ENCODE data around the gene LAMB4. TPM values are rescaled to one million over a fixed set of nuclear protein-coding genes. Genes with fewer than 3 reads are reported as not detected.
A peak's percentile ranks its signal among the peaks of the same experiment; 100 is the strongest.

The LAMB4 gene
- polyA plus RNA-seq, 4 donors = 2.9 to 6.1 (median 3.9) TPM

DNA sequence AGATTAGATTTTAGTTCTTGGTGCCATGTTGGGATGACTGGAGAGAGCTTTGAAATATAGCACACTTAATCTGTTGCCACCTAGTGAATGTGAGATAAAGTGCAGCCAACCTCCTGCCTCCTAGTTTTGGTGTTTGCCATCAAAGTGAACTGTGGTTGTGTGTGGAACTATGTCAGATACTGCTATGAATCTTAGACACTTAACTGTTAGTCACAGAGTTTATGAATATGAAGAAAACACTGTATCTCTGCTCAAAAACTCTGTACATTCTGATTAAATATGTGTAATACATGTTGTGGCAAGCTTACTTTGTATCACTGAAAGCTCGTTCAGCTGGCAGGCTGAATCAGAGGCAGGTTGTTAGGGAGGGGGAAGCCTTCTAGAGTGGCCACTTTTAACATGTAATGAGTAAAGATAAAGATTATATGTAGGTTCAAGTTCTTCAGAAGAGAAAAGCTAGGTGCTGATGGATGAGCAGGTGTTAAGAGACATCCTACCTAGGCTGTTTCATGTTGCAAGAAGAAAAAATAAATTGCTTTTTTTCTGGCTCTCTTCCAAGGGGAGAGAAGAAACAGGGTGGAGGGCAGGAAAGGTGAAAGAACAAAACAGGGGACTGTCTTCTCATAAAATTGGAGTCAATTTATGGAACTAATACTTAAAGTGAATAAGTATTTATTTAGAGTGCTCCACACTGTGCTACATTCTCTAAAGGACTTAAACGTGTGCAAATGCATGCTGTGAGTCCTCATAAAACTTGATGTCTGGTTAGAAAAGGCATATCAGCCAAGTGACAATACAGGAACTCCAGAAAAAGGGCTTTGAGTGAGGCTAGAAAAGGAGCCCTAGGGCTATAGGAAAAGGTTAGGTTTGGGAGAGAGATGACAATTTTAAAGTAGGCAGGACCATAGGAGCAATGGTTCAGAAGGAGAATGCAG, 113.1 kb downstream of the LAMB4 start:
- no peak for DNase-seq (ENCODE audit: low read depth in 4 of 4, low spot score in 3 of 4)

DNA sequence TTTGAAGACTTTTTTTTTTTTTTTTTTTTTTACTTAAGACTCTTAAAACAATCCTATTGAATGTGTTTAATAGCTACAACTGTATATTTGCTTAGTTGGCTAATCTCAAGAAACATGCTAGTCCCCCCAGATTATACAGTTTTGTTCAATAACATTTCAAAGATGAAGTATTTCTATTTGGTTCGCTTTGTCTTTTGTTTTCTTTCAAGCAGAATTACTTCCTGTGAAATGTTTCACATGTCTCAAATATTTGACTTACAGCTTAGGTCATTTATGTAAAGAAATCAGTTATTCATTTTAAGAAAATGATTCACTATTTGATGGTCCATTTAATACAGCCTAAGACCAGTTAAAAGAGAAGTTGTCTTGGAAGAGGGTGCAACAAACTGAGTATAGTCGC, 114.4 kb downstream of the LAMB4 start:
- no peak for DNase-seq (ENCODE audit: low read depth in 4 of 4, low spot score in 3 of 4)

DNA sequence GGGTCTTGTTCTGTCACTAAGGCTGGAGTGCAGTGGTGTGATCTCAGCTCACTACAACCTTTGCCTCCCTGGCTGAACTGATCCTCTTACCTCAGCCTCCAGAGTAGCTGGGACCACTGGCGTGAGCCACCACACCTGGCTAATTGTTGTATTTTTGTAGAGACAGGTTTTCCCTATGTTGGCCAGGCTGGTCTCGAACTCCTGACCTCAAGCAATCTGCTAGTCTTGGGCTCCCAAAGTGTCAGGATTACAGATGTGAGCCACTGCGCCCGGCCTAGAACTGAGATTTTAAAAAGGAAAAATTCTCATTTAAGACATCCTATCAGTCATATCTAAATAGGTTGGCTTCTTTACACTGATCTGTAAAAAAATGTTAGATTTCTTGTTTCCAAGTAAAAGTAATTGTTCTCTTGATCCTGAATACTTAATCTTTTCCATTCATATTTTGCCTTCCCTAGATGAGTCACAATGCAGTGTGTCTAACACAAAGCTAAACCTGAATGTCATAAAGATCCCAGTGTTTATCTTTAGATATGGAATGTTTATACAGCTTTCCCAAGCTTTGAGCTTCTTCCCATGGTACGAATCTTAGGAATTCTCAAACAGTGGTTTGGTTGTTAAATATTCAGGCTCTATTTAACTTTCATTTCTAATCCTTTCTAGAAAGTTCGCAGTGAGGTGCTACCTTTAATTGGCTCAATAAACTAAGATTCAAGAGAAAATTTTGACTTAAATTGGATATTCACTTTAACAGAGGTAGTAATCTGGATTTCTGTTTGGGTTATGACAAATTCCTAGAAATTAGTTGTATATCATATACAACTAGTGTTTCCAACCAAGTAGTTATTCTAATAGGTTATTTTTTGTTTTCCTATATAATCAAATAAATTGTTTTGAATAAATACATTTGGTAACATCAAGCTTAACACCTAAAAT, 115.1 kb downstream of the LAMB4 start:
- DNase-seq (ENCODE audit: low read depth in 4 of 4, low spot score in 3 of 4) = no peak

DNA sequence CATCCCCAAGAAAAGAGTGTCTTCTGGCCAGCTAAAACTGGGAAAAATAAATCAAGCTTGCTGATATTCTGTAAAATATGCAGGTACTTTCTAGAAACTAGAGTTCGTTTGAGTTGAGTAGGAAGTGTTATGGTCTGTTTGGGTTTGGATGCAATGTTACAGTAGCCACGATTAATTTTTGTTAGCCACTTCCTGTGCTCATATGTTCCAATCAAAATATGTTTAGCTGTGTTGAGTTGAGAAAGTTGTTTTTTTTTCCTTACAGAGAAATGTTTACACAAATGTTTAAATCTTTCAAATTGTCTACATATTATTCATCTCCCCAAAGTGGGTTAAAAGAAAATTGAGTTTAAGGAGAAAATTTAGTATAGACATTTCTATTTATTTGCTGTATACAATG, 115.9 kb downstream of the LAMB4 start:
- DNase-seq (ENCODE audit: low read depth in 4 of 4, low spot score in 3 of 4) = no peak

DNA sequence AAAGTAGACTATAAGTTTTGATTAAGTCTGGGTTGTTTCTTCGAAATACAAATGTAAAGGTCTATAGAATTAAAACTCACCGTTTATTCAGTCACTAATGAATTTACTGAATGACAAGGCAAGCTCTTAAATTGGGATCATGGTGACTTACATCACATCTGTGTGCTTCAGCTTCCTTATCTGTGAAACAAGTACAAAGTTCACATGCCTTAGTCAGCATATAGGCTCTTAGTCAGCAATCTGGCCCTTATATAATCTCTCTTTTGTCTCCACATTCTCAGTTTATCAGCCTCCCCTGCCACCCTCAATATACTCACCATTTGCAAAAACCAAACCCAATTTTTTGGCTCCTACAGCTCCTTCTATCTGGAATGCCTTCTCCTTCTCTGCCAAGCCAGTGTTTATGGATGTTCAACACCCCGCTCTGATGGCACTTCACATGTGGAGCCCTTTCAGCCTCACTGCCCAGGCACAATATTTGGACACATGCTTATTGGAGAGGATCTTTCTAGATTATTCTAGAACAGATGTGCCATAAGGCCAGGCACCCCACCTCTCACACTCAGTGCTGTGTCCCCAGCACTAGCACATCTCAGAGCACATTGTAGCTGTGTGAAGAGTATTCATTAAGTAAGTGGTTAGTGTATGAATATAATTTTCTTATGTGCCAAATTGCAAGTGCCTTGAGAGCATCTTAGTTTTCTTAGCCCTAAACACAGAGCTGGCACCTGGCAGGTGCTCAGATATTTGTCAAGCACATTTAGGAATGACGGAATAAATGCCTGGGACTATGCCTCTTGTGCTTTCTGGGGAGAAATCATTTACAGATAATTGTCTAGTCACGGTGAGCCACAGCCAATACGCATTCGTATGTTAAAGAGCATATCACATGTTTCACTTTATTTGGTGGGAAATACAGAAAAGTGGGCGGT, 117.4 kb downstream of the LAMB4 start:
- DNase-seq (ENCODE audit: low read depth in 4 of 4, low spot score in 3 of 4) = no peak

DNA sequence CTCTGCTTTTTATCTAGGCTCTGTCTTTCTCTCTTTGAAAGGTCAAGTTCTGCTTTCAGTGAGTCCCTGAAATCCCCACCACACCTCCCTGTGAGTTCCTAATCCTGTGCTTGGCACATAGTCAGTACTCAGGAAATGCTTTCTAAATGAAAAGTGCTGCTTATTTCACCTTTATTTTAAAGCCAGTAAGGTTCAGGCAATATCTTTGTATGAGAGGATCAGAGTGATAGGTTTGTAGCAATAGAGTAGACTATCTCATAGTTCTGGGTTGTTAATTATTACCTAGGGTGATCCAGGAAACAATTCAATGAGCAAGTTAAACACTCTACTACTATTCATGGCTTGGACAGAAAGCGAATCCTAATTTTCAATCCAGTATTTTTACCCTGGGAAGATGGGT, 119.8 kb downstream of the LAMB4 start:
- no peak for DNase-seq (ENCODE audit: low read depth in 4 of 4, low spot score in 3 of 4)

DNA sequence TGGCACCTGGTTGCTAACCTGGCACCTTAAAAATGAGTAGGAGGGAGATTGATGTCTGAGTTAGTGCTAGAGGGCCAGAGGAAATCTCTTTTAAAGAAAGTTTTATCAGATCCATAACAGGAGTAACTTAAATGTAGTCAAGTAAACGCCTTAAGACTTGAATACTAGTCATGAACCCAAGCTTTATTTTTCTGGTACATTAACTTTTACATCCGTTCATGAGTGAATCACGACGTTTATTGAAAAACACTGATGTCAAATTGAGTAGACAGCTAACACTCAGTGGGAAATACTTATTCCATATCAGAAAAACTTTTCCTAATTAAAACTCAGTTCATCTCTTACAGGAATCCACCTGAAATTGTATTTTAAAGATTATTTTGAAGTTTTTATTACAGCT, 120.3 kb downstream of the LAMB4 start:
- DNase-seq (ENCODE audit: low read depth in 4 of 4, low spot score in 3 of 4) = no peak

DNA sequence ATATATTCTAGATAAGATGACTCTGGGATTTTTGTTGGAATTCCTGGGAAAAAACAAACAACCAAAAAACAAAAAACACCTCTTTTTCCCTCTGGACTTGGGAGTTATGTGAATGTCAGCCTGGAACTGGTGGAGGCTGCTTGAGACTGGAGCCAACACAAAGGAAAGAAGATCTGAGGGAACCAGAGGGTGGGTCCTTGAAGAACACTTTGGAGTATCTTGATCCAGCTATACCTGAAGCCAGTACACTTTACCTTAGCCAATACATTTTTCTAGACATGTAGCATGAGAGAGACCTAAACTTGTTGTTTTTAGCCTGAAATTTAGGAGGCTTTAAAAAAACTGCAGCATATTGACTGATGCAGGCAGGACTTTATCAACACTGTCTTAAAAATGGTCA, 121.3 kb downstream of the LAMB4 start:
- no peak for DNase-seq (ENCODE audit: low read depth in 4 of 4, low spot score in 3 of 4)

DNA sequence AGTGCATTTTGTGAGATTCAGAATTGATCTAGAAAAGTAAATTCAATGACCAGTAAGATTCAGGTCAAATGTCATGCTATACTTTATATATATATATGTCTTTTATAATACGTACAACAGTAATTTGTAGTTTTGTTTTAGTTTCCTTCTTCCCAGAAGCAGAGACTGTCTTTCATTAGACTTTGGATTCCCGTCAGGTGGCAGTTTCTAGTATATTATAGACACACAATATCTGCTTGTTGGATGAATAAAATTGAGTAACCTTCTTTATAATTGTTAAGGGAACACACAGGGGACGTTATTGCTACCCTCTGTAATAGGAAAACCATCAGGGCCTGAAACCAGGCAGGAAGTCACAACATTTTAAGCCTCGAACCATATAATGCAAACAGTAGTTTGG, 121.9 kb downstream of the LAMB4 start:
- no peak for DNase-seq (ENCODE audit: low read depth in 4 of 4, low spot score in 3 of 4)

DNA sequence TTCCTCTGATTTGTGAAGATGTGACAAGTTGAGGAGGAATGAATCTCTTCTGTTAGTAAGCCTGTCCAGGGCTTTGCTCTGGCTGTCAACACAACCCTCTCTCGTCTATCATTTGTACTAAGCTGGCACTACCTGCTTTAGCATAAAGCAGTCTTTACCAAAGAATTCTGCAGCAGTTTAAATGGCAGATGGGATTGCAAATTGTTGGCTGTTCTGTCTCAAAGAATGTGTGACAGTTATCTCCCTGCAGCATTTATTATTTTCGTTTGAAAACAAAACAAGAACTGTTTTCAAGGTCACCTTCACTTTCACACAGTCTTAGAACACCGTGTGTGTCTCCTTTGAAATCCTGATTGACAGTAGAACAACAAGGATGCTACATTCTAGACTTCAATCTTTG, 122.4 kb downstream of the LAMB4 start:
- no peak for DNase-seq (ENCODE audit: low read depth in 4 of 4, low spot score in 3 of 4)

DNA sequence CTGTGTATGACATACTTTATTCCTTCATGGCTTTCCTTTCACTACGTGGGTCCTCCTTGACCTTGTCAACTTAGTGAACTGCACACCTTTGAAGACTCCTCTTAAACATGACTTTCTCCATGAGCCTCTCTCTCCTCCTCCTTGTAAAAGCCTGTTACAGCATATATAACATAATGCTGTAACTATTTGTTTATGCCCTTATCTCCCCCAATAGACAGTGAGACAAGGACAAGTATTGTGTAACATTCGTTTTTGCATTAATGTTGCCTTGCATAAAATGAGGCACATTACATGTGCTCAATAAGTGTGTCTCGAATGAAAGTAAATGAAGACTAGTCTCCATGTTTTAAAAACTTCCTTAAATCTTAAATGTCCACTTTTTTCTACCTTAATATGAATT, 122.9 kb downstream of the LAMB4 start:
- DNase-seq (ENCODE audit: low read depth in 4 of 4, low spot score in 3 of 4) = no peak

DNA sequence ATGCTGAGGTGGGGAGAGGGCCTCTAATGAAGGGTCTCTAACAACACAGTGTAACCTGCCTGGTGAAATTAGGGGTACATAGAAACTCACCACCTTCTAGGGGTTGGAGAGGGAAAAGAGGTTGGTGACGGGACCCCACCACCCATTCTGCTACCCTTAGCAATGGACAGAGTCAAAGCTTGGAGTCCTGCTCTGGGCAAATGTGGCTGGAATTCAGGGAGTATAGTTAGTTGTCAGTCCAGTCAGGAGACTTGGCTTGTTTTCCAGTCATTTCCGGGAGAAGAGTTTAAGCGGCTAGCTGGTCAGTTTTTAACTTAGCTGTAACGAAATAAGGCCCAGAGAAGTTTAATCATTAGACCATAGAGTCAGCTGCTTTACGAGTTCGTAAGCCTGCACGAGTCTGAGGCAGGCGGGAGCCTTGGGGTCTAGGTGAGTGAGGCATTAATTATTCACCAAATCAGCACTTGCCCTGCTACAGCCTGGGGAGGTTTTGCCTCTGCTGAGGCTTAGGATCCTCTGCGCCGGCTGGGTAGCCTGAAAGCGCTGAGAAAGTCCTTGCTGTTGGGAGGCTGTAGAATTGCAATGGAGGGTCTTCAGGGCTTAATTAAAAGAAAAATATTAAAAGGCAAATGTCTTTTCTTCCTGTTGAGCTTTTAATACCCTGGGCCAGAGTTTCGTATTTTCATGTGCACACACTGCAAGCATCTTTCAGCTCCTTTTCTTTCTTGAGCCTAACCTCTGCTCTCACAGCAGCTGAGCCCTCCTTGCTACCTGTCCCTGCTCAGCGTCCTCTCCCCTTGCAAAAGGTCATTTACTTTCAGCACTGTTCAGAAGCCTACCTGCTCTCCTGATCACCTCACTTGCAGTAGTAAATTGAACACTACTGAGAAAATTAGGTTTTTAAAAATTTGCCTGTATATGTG, 125.7 kb downstream of the LAMB4 start:
- DNase-seq (ENCODE audit: low read depth in 4 of 4, low spot score in 3 of 4) = no peak

DNA sequence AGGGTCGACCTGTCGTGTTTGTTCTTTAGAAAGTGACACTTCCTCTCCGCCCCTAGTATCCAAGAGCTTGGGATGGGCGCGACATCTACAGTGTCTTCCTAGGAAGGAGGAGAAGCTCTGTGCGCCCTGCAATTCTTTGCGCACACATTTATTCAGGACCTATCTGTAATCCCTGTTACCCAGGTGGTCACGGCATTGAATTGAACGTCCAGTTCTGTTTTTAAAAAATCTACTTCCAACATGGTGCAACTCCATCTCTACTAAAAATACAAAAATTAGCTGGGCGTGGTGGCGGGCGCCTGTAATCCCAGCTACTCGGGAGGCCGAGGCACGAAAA, 126.6 kb downstream of the LAMB4 start:
- DNase-seq (ENCODE audit: low read depth in 4 of 4, low spot score in 3 of 4) = no peak

DNA sequence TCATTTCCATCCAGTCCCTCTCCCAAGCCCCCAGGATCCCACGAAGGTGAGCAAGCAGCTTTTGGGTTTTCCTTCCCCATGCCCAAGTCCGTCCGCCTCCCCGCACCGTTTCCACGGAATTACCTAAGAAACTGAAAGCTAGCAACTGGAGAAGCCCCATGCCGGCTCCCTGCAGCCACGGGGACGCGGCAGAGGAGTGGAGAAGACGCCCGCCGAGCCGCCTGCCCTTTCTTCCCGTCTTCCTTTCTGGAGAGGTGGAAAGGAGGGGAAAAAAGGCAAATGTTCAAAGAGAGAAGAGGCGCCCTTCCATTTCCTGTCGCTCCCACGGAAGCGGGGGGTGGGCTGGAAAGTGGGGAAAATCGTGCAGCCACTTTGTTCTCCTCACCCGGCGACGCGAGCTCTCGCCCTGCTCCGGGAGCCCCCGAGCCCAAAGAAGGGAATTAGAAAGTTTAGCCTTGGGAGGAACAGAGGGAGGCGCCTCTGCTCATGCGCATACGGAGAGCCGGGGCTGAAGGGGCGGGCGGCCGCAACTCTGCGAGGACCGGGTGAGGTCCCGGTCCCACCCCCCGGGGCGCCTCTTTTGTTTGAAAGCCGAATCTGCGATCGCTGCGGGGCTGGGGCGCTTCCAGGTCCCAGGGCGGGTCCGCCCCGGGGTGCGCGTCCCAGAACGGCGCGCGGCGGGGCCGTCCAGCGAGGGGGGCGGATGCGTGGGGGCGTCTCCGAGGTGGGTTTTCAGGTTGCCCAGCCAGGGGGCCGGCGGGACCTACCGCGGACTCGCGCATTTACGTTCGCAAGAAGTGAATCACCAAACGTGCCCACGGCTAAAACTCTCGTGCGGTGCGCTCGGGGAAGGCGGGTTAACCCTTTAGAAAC, 127.2 kb downstream of the LAMB4 start, which contains the start of gene LAMB1:
Gene LAMB1 (minus strand): TSS at position 436 of the 873 bp plus-strand sequence. CDS start 276 bp downstream, at position 160.
- DNase-seq (ENCODE audit: low read depth in 4 of 4, low spot score in 3 of 4) = peak in 1 of 4 donors; percentile 62

DNA sequence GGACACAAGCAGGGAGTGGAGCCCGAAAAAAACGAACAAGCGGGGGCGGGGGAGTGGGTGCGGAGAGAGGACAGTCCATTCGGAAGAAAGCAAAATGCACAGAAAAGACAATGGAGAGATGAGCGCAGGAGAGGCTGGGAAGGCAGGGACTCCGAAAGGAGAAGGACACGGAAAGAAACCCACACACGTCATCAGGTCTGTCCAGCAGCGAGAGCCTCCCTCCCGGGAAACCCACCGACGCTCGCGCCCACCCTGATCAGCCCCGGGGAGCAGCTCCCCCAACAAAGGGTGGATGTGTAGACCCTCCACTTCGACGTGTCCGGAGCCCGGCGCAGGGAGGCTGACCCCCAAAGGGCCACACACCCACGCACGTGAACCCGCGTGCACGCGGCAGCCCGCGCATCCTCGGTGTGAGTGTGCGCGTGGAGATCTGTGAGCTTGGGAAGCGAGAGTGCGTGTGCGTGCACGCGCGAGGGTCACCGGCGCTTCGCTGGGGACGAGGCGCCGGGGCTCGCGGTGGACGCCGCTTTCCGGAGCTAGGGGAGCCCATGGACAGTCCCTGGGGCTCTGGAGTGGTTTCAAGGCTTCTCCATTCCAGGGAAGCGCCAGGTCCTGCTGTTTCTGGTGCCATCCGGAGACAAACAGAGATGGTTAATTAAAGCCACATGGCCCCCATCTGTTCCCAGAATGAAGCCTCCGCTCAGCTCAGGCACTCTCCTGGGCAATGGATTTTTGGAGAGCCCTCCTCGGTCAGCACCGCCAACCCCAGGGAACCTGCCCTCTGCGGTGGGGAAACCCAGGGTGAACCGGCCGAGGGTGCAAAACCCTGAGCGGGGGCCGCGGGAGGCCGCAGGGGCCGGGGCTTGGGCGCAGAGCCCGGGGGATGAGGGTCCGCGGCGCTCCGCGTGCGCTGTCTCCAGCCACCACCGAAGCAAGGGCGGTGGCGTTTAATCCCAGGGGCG, 128.1 kb downstream of the LAMB4 start:
- DNase-seq (ENCODE audit: low read depth in 4 of 4, low spot score in 3 of 4) = no peak

DNA sequence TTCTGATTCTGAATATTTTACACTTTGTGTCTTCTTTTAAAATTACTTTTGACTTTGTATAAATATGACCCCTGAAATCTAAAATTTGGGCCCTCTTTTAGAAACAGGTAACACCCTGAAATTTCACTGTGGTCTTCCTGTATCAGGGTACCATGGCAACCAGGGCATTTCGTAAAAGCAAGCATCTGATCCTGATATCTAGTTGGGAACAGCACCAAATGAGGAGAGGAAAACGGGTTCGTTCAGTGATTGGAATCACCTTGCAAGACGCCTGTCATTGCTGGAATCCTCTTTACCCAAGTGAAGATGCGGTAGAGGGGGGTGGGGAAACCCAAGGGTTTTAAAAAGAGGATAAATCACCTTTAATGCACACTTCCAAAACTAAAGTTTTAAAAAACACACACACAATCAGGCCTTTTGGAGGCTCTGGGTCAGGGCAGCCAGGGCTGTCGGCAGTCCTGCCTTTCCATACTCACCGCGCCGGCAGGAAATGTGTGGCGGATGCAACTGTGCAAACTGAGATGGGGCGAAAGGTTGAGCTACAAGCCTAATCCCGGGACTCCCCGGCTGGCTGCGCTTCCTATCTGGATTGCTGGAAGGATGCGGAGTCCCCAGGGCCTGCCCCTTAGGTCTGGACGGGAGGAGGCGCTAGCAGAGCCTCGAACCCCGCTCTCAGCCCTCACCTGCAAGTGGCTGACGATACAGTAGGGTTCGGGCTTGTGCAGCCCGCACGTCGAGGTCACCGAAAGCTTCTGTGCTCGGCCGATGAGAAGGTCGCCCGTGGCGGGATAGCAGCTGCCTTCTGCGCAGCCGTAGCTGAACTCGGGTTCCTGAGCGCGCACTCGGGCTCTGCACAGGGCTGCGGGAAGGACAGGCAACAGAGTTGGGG, 129.0 kb downstream of the LAMB4 start:
- DNase-seq (ENCODE audit: low read depth in 4 of 4, low spot score in 3 of 4) = no peak

All from right renal pelvis (tissue), 4 donors.